Posterior cingulate gyrus (tissue), 11 donors: ENCODE results near the gene CEP104.

Experiments used
- DNase-seq, 10 donors: peaks; one replicate each; pipeline versions ENCODE4 v3.0.0 to v3.0.0-alpha.2; 2020 to 2021; ENCODE audit warnings: mixed read lengths in 3 of 10
- intact Hi-C: fragments of 100-400 bp; cut with DNase I; formaldehyde crosslinking; loops from one replicate; pipeline ENCODE4 v1.15.1; 2023

CEP104 gene

DNA sequence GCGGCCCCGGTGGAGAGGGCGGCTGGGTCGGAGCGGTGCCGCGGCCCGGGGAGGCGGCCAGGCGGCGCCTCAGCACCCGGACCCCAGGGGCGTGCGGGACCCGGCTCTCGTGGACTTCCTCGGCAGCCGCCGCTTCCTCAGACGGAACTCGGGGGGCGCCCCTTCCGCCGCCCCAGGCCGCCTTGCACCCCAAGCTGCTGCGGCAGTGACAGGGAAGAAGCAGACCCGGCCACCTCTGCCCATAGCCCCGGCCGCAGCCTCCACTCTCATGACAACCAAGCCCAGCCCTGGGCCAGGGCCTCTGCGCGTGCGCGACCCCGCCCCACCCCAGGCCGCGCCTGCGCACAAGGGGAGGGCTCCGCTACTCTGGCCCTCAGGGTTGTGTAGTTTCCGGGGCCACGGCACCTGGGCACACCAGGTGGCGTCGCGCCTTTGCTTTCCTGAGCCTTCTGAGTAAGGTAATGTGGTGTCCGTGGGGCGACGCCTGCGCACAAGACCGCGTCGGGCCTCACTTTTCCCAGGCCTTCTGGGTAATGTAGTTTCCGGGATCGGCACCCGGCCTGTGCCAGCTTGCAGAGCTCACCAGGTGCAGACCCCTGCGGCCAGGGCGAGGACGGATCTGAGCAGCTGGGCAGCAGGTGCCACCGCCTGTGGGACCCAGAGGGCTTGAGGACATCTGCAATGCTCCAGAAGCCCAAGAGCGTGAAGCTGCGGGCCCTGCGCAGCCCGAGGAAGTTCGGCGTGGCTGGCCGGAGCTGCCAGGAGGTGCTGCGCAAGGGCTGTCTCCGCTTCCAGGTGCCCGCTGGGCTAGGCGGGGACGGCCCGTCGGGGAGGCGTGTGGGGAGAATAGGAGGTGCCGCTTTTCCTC, at the start of gene CEP104, which contains the start of gene DFFB:
Gene CEP104 (minus strand): TSS at position 289 of the 868 bp plus-strand sequence. CDS start 4,804 bp downstream, outside the sequence.
Gene DFFB (plus strand): TSS at position 554 of the 868 bp plus-strand sequence. CDS start 128 bp downstream, at position 682.
- intact Hi-C loops, result loop anchor here (2.0 kb wide), 1 partner anchor 44 kb away; the partner anchor contains the start of gene C1orf174
- DNase-seq, result peak; percentile 74 to 98 (median 86)

DNA sequence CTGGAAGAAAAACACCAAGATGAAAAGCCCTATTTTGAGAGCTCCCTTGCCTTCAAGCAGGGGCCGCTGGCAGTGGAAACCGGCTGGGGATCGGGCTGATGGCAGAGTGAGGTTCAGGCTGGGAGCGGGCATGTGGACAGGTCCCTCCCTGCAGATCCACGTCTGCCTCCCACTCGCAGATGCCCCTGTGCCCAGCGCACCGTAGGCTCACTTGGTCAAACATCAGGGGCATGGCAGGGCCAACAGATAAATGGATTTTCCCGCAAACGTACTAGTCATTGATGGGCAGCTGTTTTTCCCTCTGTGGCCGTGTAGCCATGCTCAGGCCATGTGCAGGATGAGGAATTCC, 49.6 kb upstream of the CEP104 start:
- intact Hi-C loops, result loop anchor here (10.0 kb wide), 1 partner anchor 748 kb away; the partner anchor contains the start of gene AJAP1
- DNase-seq, result peak in 3 of 10 donors; percentile 55 to 83 (median 62)

DNA sequence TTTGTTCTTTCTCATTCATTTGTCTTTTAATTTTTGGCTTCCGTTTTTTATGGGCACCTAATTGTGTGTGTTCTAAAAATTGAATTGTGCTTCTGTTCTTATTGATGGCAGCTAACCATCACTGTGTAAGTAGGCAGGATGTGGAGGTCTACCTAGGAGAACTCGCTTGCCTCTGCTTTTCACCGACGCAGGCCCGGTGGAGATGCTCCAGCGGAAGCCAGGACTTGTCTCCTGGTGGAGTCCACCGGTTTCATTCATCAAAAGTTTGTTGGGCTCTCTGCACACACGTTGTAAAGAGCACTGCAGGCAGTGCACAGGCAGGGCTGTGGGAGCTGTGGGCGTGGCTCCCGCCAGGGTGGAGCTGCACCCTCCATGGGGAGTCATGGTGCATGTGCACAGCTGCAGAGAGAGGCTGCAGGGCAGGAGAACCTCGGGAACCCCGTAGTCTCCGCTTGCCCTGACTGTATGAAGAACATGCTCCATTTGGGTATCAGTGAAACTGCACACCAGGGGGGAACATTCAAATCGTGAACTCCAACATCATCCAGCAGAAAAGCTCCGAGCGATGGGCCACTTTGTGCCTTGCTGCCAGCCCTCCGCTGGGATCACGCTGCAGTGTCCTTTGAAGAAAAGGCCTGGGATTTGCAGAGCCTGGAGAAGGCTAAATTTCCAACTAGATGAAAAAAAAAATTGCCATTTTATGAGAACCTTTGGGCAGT, 49.1 kb upstream of the CEP104 start:
- intact Hi-C loops, result loop anchor here (10.0 kb wide), 1 partner anchor 749 kb away; the partner anchor contains the start of gene AJAP1
- peak in 2 of 10 donors; percentile 31 to 53 for DNase-seq

DNA sequence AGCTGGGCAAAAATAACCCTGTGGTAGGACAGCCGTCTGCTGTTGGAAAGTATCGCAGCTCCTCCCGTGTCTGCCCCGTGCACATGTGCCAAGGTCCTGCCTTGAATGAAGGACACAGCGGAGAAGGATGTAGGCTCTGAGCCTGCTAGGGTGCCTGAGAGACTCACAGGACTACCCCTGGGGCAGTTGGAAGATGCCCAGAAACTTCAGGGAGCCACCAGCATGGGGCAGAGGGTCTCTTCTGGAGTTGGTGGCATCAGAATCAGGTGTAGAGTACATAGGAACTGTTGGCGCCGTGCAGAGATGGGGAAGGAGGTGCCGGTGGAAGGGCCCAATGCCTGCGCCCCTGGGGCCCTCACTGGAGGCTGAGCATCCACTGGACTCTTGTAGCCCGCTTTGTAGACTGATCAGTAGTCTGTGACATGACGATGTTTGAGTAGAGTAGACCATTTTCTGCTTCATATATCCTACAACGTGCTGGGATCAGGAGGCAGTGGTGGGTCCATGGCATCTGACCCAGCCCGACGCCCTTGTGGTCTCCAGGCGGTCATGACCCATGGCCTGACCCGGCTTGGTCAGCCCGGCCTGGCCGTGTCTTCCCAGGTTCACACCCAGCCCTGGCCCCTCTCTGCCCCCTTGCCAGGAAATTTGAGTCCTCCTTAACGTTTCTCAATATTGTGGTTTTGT, 48.4 kb upstream of the CEP104 start:
- intact Hi-C loops, result loop anchor here (10.0 kb wide), 1 partner anchor 749 kb away; the partner anchor contains the start of gene AJAP1
- DNase-seq, result peak in 3 of 10 donors; percentile 43 to 63 (median 55)

DNA sequence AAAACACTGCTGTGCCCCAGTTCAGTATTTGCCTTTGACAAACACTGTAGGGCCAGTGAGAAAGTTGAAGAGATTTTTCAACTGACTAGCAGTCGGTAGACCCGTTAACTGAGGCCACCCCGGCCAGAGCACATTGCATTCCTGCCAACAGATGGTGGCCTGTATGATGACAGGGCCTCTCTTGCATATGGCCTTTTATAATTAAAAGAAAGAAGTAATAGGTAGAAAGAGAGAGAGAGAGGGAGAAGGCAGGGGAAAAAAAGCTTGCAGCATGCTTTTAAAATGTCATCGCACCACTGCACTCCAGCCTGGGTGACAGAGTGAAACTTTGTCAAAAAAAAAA, 47.8 kb upstream of the CEP104 start:
- DNase-seq, result peak in 2 of 10 donors; percentile 19 to 58
- intact Hi-C loops, result loop anchor here (10.0 kb wide), 1 partner anchor 750 kb away; the partner anchor contains the start of gene AJAP1

DNA sequence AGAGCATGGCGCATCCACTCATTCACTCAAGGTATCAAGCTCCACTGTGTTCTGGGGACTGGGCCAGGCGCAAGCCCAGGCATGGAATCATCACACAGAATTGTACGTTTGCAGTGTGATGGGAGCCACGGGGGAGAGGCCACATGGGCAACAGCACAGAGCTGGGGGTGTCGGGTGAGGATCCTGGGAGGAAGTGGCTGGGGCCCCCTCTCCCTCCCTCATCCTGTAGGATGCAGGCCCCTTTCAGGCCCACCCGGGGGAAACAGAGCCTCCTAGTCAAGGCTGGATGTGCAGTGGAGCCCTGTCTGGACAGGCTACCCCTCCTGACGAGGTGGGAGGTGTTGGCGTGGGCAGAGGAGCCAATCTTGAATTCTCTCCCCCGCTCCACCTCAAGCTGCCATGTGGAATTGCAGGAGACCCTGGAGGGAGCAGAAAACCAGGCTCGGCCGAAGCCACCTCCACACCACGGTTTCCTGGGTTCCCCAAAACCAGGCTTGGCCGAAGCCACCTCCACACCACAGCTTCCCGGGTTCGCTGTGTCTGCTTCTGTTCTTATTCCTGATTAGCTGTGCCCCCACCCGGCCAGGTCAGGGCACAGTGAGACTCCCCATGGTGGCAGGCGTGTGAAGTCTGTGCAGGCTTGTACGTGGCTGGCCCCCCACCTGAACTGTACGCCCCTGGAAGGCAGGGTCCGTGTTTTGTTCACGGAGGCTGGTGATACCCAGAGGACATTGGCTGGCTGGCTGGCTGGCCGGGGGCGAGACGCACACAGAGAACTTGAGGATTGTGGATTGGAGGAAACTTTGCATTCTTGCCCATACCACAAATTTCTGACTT, 47.2 kb upstream of the CEP104 start:
- intact Hi-C loops, result loop anchor here (10.0 kb wide), 1 partner anchor 751 kb away; the partner anchor contains the start of gene AJAP1
- DNase-seq, result peak in 4 of 10 donors; percentile 17 to 82 (median 70)

DNA sequence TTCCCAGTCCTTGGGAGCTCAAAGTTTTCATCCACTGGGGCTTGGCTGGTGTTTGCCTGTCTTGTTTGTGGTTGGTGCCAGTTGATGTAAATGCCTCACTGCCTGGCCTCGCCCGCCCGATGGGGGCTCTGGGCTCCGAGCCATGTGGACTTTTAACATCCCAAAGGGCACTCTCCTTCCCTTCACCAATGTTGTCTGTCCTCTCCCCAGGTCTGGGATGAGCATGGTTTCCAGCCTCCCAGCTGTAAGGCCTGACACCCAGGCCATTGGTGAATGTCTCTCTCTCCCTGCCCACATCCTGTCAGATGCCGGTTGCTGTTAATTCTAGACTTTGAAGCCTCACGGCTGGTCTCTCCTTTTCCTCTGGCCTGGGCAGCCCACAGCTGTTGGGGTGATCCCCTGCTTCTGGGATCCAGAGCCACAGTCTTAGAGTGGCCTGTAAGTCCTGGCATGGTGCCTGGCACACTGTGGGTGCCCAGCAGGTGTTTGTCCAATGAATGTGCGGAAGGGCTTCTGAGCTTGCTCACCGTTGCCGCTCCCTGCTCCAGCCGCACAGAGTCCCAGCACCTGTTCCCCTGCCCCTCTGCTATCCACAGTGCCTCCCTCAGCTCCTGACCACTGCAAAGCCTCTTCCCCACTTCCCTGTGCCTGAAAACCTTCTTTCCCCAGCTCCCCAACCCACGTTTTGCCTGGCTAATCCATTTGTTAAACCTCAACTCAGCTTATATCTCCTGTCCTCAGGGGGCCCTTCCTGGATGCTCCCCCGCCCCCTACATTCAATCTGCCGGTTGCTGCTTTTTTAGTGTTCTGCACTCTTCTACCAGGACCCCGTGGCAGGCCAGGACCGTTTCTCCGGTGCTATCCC, 46.4 kb upstream of the CEP104 start:
- DNase-seq, result peak in 3 of 10 donors; percentile 26 to 79 (median 64)
- intact Hi-C loops, result loop anchor here (10.0 kb wide), 1 partner anchor 751 kb away; the partner anchor contains the start of gene AJAP1

DNA sequence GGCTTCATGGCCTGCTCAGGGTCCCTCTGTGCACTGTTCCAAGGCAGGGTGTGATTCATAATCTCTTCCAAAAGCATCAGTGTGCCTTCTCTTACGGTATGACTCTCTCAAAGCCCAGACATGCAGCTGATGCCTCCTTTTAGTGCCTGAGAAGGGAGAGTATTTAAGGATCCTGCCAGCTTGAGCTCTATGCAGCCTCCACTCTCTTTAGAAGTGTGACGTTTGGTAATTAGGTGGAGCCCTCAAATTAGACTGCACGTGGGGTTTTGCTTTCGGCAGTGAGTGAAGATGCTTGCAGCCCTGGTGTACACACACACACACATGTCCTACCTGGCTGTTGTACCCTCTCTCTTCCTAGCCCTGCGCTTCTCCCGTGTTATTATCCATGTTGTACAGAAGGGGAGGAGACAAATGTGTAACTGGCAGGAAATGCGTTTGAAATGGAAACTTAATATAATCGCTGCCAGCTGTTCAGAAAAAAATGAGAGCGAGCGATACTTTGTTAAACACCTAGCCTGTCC, 45.6 kb upstream of the CEP104 start:
- peak in 3 of 10 donors; percentile 8 to 79 (median 12) for DNase-seq
- intact Hi-C loops, result loop anchor here (10.0 kb wide), 1 partner anchor 752 kb away; the partner anchor contains the start of gene AJAP1

DNA sequence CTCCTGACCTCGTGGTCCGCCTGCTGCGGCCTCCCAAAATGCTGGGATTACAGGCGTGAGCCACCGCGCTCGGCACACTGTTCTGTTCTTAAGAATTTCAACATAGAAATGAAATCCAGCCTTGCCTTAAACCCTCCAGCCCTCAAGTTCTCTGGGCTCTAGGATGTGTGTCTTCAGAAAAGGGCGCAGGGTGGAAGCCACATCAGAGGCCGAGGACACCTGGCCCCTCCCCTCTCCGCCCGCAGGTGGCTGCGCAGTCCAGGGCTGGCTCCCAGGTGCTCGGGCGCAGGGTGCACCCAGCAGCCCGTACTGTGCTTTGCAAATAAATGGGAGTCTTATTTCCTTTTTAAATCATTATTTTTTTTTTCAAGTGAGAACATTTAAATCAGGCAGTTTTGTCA, 45.1 kb upstream of the CEP104 start:
- intact Hi-C loops, result loop anchor here (10.0 kb wide), 1 partner anchor 753 kb away; the partner anchor contains the start of gene AJAP1
- DNase-seq, result peak in 3 of 10 donors; percentile 6 to 79 (median 59)

DNA sequence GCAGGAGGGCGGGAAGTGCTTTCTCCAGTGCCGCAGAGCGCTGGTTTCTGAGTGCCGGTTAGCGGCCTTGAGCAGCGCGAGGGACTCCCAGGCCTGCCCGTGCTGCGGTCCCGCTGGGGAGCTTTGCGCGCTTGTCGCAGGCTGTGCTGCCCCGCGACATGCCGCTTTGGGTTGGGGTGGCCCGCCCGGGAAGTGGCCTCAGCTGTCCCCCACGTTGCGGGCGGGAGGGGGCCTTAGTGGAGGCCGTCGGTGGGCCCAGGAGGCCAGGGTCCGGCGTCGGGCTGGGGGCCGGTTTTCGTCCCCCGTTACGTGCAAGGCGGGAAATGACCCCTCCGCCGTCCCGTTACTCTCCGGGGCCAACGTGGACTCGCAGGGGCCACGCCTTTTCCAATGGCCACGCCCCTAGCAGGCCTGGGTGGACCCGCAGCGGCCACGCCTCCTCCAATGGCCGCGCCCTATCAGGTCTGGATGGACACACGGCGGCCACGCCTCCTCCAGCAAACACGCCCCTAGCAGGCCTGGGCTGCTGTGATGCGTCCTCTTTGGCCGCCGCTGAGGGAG, 44.0 kb upstream of the CEP104 start:
- intact Hi-C loops, result loop anchor here (2.0 to 10.0 kb wide), 2 partner anchors 44 to 754 kb away; partner anchors contain the start of genes AJAP1, CEP104 and DFFB
- DNase-seq, result peak; percentile 92 to 100 (median 96)

DNA sequence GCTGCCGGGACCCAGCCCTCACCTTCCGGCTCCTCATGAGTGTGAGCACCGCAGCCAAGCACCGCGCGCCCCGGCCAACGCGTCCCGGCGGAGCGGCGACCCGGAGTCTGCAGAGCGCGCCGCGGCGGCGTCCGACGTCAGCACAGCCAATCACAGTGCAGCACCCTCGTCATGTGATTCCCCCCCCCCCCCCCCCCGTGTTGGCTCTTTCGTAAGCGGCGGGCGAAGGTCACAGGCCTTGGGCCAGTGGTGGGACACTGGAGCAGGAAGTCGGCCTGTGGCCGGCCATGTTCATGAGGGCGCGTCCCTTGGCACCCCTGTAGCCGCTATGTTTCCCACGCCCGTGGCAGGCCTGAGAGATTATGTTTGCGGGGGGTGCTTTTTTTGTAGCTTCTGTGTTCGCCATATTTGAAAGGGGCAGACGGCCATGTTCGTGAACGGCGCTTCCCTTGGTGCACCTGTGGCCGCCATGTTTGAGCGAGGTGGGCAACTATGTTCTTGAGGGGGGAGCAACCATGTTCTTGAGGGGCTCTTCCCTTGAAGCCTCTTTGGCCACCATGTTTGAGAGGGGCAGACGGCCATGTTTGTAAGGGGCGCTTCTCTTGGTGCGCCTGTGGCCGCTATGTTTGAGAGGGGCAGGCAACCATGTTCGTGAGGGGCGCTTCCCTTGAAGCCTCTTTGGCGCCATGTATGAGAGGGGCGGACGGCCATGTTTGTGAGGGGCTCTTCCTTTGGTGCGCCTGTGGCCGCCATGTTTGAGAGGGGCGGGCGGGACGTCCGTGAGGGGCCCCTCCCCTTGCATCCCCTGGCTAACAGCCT, 43.3 kb upstream of the CEP104 start, which contains the start of gene C1orf174:
Gene C1orf174 (minus strand): TSS at position 123 of the 819 bp plus-strand sequence. CDS start 86 bp downstream, at position 37.
- peak; percentile 92 to 99 (median 96) for DNase-seq
- intact Hi-C loops, result loop anchor here (2.0 to 10.0 kb wide), 2 partner anchors 44 to 754 kb away; partner anchors contain the start of genes AJAP1, CEP104 and DFFB

DNA sequence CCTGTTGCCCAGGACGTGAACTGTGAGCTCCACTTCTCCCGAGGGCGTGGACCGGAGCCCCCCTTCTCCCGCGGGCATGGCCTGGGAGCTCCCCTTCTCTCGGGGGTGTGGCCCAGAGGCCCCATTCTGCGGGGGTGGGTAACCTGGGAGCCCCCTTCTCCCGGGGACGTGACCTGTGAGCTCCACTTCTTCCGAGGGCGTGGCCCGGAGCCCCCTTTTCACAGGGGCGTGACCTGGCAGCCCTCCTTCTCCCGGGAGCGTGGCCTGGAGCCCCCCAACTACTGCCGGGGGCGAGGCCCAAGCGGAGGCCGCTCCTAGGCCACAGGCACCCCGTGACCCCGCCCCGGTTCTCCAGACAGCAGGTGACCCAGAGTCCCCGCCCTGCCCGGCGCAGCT, 42.7 kb upstream of the CEP104 start:
- intact Hi-C loops, result loop anchor here (2.0 to 10.0 kb wide), 2 partner anchors 43 to 755 kb away; partner anchors contain the start of genes AJAP1, CEP104 and DFFB
- DNase-seq, result no peak

DNA sequence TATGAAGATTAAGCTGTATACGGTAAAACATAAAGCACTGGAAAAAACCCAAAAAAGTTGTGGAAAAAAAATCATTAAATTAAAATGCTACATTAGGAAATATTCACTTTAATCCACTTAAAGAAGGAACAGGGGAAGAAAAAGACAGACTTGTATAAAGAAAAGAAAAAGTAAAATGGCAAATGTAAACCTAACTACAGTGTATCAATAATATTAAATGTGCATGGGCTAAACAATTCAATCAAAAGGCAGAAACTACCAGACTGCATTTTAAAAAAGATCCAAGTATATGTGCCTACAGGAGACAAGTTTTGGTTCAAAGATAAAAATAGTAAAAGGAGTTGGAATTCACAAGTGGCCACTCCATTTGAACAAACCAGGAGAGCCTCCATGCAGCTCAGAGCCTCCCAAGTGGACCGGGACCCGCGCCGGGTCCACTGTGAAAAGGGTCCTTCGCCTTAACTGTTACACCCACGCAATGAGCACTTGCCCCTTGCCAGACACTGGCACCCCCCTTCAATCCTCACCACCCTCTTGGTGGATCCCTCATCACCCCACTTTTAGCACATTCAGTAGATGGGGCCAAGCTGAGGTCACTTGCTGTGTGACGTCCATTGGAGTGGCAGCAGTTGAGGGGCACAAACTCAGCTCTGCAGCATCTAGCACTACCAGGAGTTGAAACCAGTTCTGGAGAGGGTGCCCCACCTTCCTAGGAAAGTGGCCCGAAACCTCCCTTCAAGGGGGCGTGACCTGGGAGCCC, 42.2 kb upstream of the CEP104 start:
- DNase-seq, result peak in 1 of 10 donors; percentile 15
- intact Hi-C loops, result no loop called here

DNA sequence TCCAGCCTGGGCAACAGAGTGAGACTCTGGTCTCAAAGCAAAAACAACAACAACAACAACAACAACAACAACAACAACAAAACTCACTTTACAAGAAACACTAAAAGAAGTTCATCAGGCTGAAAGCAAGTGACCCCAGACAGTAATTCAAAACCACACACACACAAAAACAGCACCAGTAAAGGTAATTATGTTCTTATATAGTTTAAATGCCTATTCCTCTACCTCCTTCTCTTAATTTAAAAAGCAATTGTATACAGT, 41.4 kb upstream of the CEP104 start:
- intact Hi-C loops, result no loop called here
- no peak for DNase-seq

DNA sequence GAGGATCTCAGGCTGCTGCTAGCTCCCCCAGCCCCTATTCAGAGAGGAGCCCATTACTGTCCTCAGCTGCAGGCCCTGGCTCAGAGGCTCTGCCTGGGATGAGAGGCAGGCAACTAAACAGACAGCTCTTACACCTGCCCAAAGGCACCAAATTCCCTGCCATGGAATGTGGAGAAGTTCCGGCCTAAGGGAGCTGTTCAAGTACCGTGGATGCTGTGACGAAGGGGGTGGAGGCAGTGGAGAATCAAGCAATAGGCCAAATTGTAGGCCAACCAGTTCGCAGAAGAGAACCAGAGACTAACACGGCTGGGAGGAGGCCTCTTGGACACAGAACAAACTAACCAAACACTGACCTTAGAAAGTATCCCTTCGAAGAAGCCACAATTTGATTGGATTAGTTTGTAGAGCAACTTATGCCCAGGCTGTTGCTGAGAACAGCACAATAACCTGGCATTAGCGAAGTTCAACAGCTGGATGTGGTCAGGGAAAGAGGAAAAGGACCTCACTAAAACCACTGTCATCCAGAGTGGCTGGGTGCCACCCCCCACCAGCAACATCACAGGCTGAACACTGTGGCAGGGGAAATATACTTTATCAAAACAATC, 39.5 kb upstream of the CEP104 start:
- intact Hi-C loops, result no loop called here
- peak in 2 of 10 donors; percentile 35 to 44 for DNase-seq
